ENCODE data around the gene PPARG.

GRCh38 chr3:12454816-12455121 lies 165.9 kb downstream of the PPARG start:
- TF ChIP-seq CTCF (IDR thresholded peaks at IDR 0.05; ENCODE audit: low read depth, low read length) (no peak), MYC (IDR thresholded peaks at IDR 0.05; ENCODE audit: low read depth, low read length) (no peak), POLR2A (IDR thresholded peaks at IDR 0.05; ENCODE audit: extremely low read depth, insufficient read length) (no peak)
